Fibroblast of skin of left quadriceps (primary cell): ENCODE measurements around the gene RRBP1.

Experiments used
- DNase-seq, 2 experiments: peaks; one replicate each; pipeline ENCODE4 v3.0.0-alpha.2; 2013; ENCODE audit warnings: low read depth in 2 of 2

RRBP1 gene

GRCh38 chr20:17610566-17611289 lies 71.3 kb downstream of the RRBP1 start:
- no peak for DNase-seq

- DNase-seq = no peak
Measured at GRCh38 chr20:17609811-17610377, 72.1 kb downstream of the RRBP1 start.

GRCh38 chr20:17608701-17609497 lies 73.1 kb downstream of the RRBP1 start:
- no peak for DNase-seq

GRCh38 chr20:17606001-17606400 lies 76.0 kb downstream of the RRBP1 start:
- DNase-seq = no peak

- no peak for DNase-seq
Measured at GRCh38 chr20:17605131-17605660, 76.8 kb downstream of the RRBP1 start.

GRCh38 chr20:17602493-17602892 lies 79.5 kb downstream of the RRBP1 start:
- no peak for DNase-seq

- no peak for DNase-seq
Measured at GRCh38 chr20:17601957-17602356, 80.1 kb downstream of the RRBP1 start.

GRCh38 chr20:17598013-17598550 lies 84.0 kb downstream of the RRBP1 start:
- DNase-seq = no peak

GRCh38 chr20:17595856-17596255 lies 86.2 kb downstream of the RRBP1 start:
- DNase-seq = no peak

GRCh38 chr20:17594443-17594842 lies 87.6 kb downstream of the RRBP1 start:
- no peak for DNase-seq

- no peak for DNase-seq
Measured at GRCh38 chr20:17593902-17594301, 88.1 kb downstream of the RRBP1 start.

- no peak for DNase-seq
Measured at GRCh38 chr20:17590245-17590644, 91.8 kb downstream of the RRBP1 start.

GRCh38 chr20:17589161-17589834 lies 92.7 kb downstream of the RRBP1 start:
- no peak for DNase-seq

- DNase-seq = no peak
Measured at GRCh38 chr20:17587824-17588223, 94.2 kb downstream of the RRBP1 start.

GRCh38 chr20:17587148-17587547 lies 94.9 kb downstream of the RRBP1 start:
- DNase-seq = no peak

- DNase-seq = no peak
Measured at GRCh38 chr20:17586250-17586649, 95.8 kb downstream of the RRBP1 start.

GRCh38 chr20:17584689-17585088 lies 97.4 kb downstream of the RRBP1 start:
- no peak for DNase-seq

GRCh38 chr20:17583126-17583525 lies 98.9 kb downstream of the RRBP1 start:
- DNase-seq = no peak

GRCh38 chr20:17580895-17581294 lies 101.1 kb downstream of the RRBP1 start:
- no peak for DNase-seq

- no peak for DNase-seq
Measured at GRCh38 chr20:17579369-17580039, 102.5 kb downstream of the RRBP1 start.

GRCh38 chr20:17576215-17576614 lies 105.8 kb downstream of the RRBP1 start:
- no peak for DNase-seq
